GF-D8 (cell line): ENCODE measurements around the gene ZHX3.

Experiments
- DNase-seq: peaks from one replicate; lab custom pipeline; 2025; lab: John Stamatoyannopoulos, UW

Gene ZHX3

DNA sequence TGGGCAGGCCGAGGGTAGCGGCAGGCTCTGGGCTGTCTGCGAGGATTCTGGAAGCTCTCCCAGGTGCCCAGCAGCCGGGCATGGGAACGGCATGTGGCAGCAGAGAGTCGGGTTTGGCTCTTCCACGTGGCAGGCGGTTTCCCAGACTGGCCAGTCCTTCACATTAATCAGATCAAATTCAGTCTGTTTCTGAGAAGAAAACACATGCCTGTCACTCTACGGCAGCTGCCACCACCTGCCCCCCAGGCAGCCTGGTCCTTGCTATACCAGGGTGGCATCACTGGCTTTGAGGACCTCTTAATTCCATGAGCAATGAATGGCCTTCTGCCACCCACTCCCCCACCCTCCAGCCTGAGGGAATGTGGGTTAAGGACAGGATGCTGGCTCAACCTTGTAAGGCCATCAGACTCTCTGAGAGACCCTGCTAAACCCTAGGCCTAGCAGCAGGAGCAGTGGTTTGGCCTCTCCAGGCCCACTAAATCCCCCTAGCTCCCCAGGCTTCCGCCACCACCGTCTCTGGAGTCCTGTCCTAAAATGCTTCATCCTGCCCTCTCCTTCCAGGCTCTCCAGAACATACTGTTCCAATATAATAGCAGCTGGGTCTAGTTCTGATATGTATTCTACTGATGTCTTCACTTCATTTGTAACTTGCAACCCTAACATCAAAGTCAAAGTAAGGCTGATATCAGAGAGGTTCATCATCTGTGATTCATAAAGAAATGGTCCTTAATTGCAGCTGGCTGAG, 132.3 kb downstream of the ZHX3 start:
- DNase-seq, result no peak

- DNase-seq, result no peak
These were observed 133.7 kb downstream of the ZHX3 start for GRCh38 chr20:41183831-41184230.

DNA sequence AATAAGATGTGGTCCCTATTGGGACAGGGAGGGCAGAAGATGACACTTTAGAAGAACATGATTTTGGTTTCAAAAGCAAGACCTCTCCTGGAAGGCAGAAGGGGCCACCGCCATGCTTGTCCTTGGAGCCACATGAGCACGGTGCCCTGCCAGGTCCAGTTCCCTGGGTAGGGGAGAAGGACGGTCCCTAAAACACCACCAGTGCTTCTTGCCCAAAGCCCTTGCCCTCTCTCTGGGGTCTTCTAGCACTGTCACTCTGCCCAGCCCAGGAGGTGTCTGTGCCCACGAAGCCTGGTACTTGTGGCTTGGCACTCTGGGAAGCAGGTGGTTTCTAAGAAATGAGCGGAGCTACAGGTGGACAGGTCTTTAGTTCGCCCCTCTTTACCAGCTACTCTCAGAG, 134.1 kb downstream of the ZHX3 start:
- DNase-seq, result no peak

- DNase-seq, result no peak
These were observed 135.0 kb downstream of the ZHX3 start for GRCh38 chr20:41182296-41183212.

DNA sequence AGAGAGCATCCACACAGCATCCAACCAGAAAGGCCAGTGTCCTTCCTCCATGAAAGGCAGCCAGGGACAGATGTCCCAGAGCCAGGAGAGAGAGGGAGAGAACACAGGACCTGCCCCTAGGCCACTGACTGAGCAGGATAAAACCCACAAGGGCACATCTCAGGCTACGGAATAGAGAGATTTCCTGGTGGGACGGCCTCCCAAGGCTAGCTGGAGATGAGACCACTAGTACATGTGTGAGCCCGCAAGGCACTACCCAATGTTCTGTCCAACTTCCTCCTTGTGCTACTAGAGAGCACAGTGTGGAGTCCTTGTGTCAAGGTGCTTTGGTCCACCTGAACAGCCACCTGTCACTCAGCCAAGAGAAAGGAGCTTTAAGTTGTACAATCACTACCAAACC, 136.0 kb downstream of the ZHX3 start:
- no peak for DNase-seq

DNA sequence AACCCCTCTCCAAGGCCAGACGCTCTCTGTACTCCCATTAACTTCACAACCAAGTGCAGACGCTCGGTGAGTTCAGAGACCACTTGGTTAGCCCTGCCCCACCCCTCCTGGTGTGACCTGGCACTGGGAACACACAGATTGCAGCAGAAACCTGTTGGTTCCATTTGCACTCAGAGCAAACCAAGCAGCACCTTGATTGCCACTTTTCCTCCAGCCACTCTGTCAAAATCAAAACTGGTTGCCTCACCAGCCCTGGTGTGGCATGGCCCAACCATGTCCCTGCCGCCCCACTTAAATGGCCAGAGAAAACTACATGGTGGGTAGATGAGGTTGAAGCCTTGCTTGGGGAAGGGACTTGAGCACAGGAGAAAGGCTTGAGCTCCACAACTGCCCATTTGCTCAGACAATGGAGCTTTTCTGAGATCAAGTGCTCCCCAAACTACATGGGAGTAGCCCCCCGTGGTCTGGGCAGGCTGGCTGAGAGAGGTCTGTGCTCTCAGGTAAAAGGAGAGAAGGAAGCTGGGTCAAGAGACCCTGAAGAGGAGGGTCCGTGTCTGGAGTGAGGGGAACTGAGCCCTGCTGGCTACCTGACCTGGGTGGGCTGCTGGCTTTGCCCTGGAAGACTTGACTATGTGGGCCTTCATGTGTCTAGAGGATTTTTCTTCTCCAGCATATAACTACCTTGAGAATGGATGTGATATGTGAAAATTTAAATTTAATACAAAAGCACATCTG, 136.8 kb downstream of the ZHX3 start:
- no peak for DNase-seq

DNA sequence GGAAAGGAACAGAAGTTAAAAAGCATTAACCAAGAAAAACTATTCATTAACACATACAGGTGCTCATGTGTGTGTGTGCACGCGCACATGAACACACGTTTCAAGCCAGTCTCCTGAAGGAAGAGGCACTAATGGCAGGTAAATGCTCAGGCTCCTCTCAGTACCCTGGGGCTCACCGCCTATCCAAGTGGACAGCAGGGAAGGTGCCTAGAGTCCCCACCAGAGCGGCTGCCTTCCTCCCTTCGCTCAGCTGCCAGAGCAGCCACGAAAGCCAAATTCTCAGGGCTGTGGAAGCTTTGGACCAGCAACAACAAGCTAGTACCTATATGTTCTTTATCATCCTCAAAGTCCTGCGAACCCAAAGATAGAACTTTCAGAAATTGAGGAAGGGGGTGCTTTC, 137.6 kb downstream of the ZHX3 start:
- DNase-seq, result no peak

DNA sequence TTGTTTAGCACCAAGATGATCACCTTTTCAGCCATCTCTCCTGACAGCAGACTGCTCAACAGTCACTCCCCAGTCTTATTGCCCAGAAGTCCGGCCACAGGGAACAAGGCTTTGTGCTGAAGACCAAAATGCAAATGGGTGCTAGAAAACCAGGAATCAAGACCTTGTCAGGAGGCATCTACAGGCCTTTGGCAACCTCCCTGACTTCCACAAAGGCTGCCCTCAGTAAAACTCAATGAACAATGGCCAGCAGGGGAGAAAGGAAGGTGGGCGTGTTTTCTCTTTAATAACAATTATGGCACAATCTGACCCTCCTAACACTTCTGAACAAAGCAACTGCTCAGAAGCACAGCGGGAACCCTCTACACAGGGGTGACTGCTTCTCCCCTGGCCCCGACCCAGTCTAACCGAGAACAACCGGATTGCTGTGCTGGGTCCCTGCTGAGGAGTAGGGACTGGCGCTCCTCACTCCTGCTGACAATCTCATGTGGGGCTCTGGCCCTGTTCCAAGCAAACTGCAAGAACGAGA, 138.6 kb downstream of the ZHX3 start:
- no peak for DNase-seq

DNA sequence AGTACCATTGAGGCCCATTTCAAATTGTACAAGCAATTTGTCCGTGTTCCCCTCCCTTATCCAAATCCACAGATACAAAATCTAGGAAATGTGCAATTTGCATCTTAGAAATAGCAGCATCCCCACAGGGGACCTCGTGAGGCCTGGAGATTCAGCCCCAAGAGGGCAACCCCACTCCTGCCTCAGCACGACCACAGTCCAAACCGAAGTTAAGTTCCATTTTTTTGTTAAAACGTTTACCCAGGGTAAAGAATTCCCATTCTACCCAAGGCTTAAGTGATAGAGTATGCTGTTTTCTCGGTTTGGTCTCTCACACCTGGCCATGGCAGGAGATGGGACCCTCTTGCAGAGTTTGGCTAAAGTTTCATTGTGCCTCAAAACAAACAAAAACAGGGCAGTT, 139.0 kb downstream of the ZHX3 start:
- no peak for DNase-seq

DNA sequence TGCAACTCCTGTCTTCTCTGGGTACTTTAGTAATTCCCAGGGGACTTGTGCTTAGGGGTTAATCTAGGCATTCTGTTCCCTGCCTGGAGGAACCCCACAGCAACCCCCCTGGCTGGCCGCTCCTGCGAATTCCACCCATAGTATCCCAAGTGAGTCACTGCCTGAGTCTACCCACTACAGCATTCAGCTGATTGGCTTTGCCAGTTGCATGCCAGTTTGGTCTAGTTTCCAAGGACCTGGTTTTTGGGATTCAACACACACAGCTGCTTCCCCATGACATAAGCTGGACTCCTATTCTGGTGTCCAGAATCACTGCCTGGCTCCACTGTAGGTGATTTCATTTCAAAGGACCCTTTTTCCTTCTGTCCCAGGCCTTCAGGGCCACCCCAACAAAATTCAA, 139.9 kb downstream of the ZHX3 start:
- DNase-seq, result no peak

DNA sequence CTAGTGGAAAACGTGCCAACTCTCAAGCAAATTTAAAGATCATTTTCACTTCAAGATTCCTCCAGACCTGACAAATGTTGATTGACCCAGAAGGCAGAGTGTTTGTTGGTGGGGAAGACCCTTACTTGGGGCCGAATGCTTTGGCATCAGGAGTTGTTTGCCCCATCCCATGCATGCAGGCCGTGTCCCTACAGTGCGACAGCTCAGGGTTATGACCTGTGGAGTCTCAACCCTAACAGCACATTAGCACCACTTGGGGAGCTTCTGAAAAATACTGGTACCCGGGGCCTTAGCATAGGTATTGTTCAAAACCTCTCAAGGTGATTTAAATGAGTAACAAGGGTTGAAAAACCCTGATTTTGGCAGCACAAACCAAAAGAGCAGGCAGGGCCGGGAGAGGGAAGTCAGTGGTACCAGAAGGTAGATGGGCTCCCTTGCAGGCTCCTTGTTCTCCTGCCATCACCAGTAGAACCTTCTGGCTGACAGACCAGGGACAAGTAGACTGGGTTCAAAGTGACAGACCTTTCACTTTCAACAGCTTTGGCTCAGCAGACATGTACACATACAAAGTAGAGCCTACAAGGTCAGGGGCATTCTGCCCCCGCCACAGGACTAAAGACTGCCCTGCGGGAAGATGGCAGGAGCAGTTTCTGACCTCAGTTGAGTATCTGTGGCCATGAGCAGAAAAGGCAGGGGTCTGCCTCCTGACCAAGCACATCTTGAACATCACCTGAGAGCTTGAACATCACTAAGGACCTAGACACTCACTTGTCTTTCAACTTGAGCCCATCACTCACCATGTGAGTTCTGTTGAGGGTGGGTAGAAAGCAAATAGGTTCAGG, 140.6 kb downstream of the ZHX3 start:
- DNase-seq, result no peak

- DNase-seq, result no peak
These were observed 141.7 kb downstream of the ZHX3 start for GRCh38 chr20:41175727-41176330.

GRCh38 chr20:41175201-41175651, 142.3 kb downstream of the ZHX3 start:
- no peak for DNase-seq

DNA sequence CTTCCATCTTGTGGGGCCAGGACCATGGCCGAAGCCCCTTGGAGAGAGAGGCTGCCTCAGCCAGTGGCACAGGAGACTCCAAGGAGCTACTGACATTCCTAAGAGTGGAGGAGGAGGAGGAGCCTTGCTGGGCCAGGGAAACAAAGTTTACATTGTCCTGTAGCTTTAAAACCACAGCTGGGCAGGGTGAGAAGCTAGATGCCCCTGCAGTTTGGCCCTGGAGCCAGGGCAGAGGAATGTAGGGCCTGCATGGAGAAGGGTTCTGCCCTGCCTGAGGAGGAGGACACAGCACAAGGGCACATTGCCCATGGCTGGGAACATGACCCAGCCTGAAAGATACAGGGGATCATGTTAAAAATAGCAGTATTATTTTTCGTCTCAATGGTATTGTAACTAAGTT, 142.7 kb downstream of the ZHX3 start:
- no peak for DNase-seq

- DNase-seq, result no peak
These were observed 143.2 kb downstream of the ZHX3 start for GRCh38 chr20:41174373-41174772.

DNA sequence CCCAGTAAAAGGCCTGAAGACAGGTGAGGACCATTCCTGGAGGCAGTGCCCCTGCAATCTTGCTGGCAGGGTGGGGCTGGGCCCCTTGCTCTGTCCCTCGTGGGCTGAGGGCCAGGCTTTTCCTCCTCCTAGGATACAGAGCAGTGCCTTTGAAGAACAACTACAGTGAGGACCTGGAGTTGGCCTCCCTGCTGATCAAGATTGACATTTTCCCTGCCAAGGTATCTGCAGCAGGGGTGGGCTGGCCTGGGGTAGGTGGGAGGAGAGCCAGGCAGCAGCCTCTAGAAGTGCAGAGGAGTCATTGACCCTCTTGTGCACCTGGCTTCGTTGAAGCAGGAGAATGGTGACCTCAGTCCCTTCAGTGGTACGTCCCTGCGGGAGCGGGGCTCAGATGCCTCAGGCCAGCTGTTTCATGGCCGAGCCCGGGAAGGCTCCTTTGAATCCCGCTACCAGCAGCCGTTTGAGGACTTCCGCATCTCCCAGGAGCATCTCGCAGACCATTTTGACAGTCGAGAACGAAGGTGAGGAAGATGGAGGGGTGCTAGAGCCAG, 143.7 kb downstream of the ZHX3 start:
- no peak for DNase-seq

DNA sequence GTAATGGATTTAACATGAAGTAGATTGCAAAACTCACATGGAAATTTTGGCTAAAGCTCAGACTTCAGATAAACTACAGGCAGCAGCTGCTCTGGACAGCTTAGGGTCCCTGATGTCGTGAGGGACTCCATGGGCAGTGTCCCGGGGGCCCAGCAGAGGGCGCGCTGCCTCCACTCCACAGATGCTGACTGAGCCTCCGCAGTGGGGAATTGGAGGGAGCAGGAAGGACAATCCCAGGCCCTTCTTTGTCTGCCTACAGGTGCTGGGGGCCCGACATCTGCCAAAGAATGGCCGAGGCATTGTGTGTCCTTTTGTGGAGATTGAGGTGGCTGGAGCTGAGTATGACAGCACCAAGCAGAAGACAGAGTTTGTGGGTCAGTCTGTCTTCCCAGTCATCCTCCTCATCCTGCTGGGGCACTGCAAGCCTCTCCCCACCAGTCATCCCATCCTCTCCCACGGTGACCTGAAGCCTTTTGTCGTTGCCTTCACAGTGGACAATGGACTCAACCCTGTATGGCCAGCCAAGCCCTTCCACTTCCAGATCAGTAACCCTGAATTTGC, 144.3 kb downstream of the ZHX3 start:
- DNase-seq, result no peak

GRCh38 chr20:41172296-41173140, 145.0 kb downstream of the ZHX3 start:
- no peak for DNase-seq

GRCh38 chr20:41171736-41172295, 145.7 kb downstream of the ZHX3 start:
- DNase-seq, result no peak
